ENCODE results near the gene ABHD16A. TPM values are rescaled to one million over a fixed set of nuclear protein-coding genes. Genes with fewer than 3 reads are reported as not detected.

The ABHD16A gene
- total RNA-seq, 2 experiments from 2014 or later = 28.6 to 32.7 TPM

GRCh38 chr6:31707701-31708100 is 4.6 kb upstream of the ABHD16A start:
- no peak for DNase-seq (ENCODE audit: low spot score)
- TF ChIP-seq CTCF (conservative IDR thresholded peaks at IDR 0.05; ENCODE audit: low read length) = no peak
- TF ChIP-seq EZH2phosphoT487 (IDR thresholded peaks at IDR 0.05; ENCODE audit: borderline replicate concordance, low read depth, low read length) = no peak
- CTCF ChIA-PET (ENCODE audit: unreplicated experiment) = no interaction called here
- no peak overlapping the region for H3K4me3 ChIP-seq (ENCODE audit: low read depth, low read length, poor library complexity, severe bottlenecking)
- no peaks in the 10 kb centered on the region for H3K9me3 ChIP-seq (ENCODE audit: low read length)
- no TSS peak for BruUV-seq (replicated peaks)
- H3K9me2 ChIP-seq (ENCODE audit: insufficient read depth, low read length) = no peaks in the 10 kb centered on the region
- H3K4me1 ChIP-seq (ENCODE audit: insufficient read depth, low read length, poor library complexity, severe bottlenecking) = peaks cover 16% of the 10 kb centered on the region
- H2AFZ ChIP-seq (ENCODE audit: low read length) = no peak overlapping the region
- no peaks in the 10 kb centered on the region for H3K36me3 ChIP-seq (ENCODE audit: insufficient read depth, low read length)
- H3K27ac ChIP-seq (ENCODE audit: low read depth, low read length, poor library complexity, severe bottlenecking) = no peak overlapping the region
- intact Hi-C loops (cut with micrococcal nuclease; ENCODE audit: unreplicated experiment) = loop anchor here (10.0 kb wide), 1 partner anchor 247 kb away; the partner anchor contains the start of genes NELFE and SKIC2
- H3K4me2 ChIP-seq (ENCODE audit: low read length) = no peak overlapping the region
- no peaks in the 10 kb centered on the region for H4K20me1 ChIP-seq (ENCODE audit: insufficient read depth, low read length)
- POLR2A ChIA-PET = no interaction called here
- peaks cover 1% of the 10 kb centered on the region; the same call in 1 of the 2 replicates for H3K79me2 ChIP-seq (ENCODE audit: insufficient read depth, low read depth, low read length)

DNA sequence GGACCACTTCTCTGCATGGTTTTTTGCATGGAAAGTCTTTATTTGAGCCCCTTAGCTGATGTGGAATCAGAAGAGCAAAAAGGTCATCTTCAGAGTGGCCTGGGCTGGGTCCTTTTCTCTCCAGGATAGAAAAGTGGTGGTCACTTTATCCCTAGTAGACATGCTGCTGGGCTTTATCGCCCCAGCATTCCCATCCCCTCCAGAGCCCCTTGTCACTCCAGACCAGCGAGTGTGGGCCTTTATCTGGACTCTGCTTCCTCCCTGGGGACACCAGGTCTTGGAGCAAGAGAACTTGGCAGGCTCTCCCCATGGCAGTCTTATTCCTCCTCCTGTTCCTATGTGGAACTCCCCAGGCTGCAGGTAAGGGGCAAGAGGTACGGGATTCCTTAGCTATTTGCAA is 3.5 kb upstream of the ABHD16A start, which contains the start of gene LY6G6F:
LY6G6F (plus strand) TSS at position 268 of the 400 bp plus-strand sequence; CDS start at position 309, 41 bp downstream.
- Histone ChIP-seq H3K4me2 (ENCODE audit: low read length) (no peak within 1 kb of the TSS), H3K27ac (ENCODE audit: low read depth, low read length, poor library complexity, severe bottlenecking) (no peak within 1 kb of the TSS), H3K36me3 (ENCODE audit: insufficient read depth, low read length) (no peaks in the 10 kb centered on the region), H4K20me1 (ENCODE audit: insufficient read depth, low read length) (no peaks in the 10 kb centered on the region), H3K9me3 (ENCODE audit: low read length) (no peaks in the 10 kb centered on the region), H3K9me2 (ENCODE audit: insufficient read depth, low read length) (no peaks in the 10 kb centered on the region), H3K79me2 (ENCODE audit: insufficient read depth, low read depth, low read length) (peaks cover 11% of the 10 kb centered on the region; the same call in 1 of the 2 replicates), H2AFZ (ENCODE audit: low read length) (no peak within 1 kb of the TSS), H3K4me1 (ENCODE audit: insufficient read depth, low read length, poor library complexity, severe bottlenecking) (peaks cover 22% of the 10 kb centered on the region), H3K4me3 (ENCODE audit: low read depth, low read length, poor library complexity, severe bottlenecking) (no peak within 1 kb of the TSS)
- TF ChIP-seq CTCF (conservative IDR thresholded peaks at IDR 0.05; ENCODE audit: low read length) (no peak), EZH2phosphoT487 (IDR thresholded peaks at IDR 0.05; ENCODE audit: borderline replicate concordance, low read depth, low read length) (no peak)
- intact Hi-C loops (cut with micrococcal nuclease; ENCODE audit: unreplicated experiment) = loop anchor here (10.0 kb wide), 1 partner anchor 248 kb away; the partner anchor contains the start of genes NELFE and SKIC2
- ChIA-PET POLR2A (no interaction called here), CTCF (ENCODE audit: unreplicated experiment) (no interaction called here)
- no TSS peak for BruUV-seq (replicated peaks)
- DNase-seq (ENCODE audit: low spot score) = no peak

GRCh38 chr6:31705931-31706330 is 2.8 kb upstream of the ABHD16A start:
- H3K4me3 ChIP-seq (ENCODE audit: low read depth, low read length, poor library complexity, severe bottlenecking) = no peak overlapping the region
- CTCF ChIA-PET (ENCODE audit: unreplicated experiment) = no interaction called here
- intact Hi-C loops (cut with micrococcal nuclease; ENCODE audit: unreplicated experiment) = loop anchor here (10.0 kb wide), 1 partner anchor 249 kb away; the partner anchor contains the start of genes NELFE and SKIC2
- no peaks in the 10 kb centered on the region for H4K20me1 ChIP-seq (ENCODE audit: insufficient read depth, low read length)
- TF ChIP-seq CTCF (conservative IDR thresholded peaks at IDR 0.05; ENCODE audit: low read length) (no peak), EZH2phosphoT487 (IDR thresholded peaks at IDR 0.05; ENCODE audit: borderline replicate concordance, low read depth, low read length) (no peak)
- BruUV-seq (replicated peaks) = no TSS peak
- H3K9me3 ChIP-seq (ENCODE audit: low read length) = no peaks in the 10 kb centered on the region
- H3K9me2 ChIP-seq (ENCODE audit: insufficient read depth, low read length) = no peaks in the 10 kb centered on the region
- no peak overlapping the region for H3K4me2 ChIP-seq (ENCODE audit: low read length)
- peaks cover 23% of the 10 kb centered on the region for H3K4me1 ChIP-seq (ENCODE audit: insufficient read depth, low read length, poor library complexity, severe bottlenecking)
- no peak overlapping the region for H3K27ac ChIP-seq (ENCODE audit: low read depth, low read length, poor library complexity, severe bottlenecking)
- H3K36me3 ChIP-seq (ENCODE audit: insufficient read depth, low read length) = no peaks in the 10 kb centered on the region
- no peak overlapping the region for H2AFZ ChIP-seq (ENCODE audit: low read length)
- POLR2A ChIA-PET = interaction anchor here (0.7 kb wide), 1 partner anchor 52 kb away, joined by 7 read pairs; no protein-coding TSS in a partner anchor
- H3K79me2 ChIP-seq (ENCODE audit: insufficient read depth, low read depth, low read length) = peaks cover 14% of the 10 kb centered on the region; the same call in 1 of the 2 replicates
- no peak for DNase-seq (ENCODE audit: low spot score)

All from OCI-LY7 (cell line).